ENCODE data around the gene EOLA2. TPM values are rescaled to one million over a fixed set of nuclear protein-coding genes. Genes with fewer than 3 reads are reported as not detected.
"Not testable (repeated sequence)": the region's sequence is repeated elsewhere in the genome, so short reads cannot be mapped to it uniquely, and the experiment has no call there.

The EOLA2 gene
- total RNA-seq, 2 donors from 2014 or later, result 30.2 to 32.0 TPM

GRCh38 chrX:149898554-149898953 lies 39.7 kb downstream of the EOLA2 start:
- DNase-seq (ENCODE audit: low spot score), result no peak
- H3K27ac ChIP-seq, result no peak overlapping the region
- no peaks in the 10 kb centered on the region for H3K36me3 ChIP-seq
- H3K9me3 ChIP-seq, result no peaks in the 10 kb centered on the region
- 89% methylated on average over 1 of the region's 1 CpG for WGBS
- no peak overlapping the region for H3K4me3 ChIP-seq
- no peaks in the 10 kb centered on the region for H3K27me3 ChIP-seq (replicated peaks; ENCODE audit: insufficient read depth)
- TF ChIP-seq POLR2AphosphoS5 (IDR thresholded peaks at IDR 0.05), result no peak
- TF ChIP-seq CTCF (IDR thresholded peaks at IDR 0.05), result no peak
- no peak for TF ChIP-seq POLR2A (IDR thresholded peaks at IDR 0.05)
- no peaks in the 10 kb centered on the region for H3K4me1 ChIP-seq (replicated peaks)
- intact Hi-C loops (cut with DNase I), result no loop called here

- H3K27ac ChIP-seq; intact Hi-C loops (cut with DNase I); H3K4me1 ChIP-seq (replicated peaks); DNase-seq (ENCODE audit: low spot score); H3K27me3 ChIP-seq (replicated peaks; ENCODE audit: insufficient read depth); H3K36me3 ChIP-seq; H3K9me3 ChIP-seq; H3K4me3 ChIP-seq: not testable (repeated sequence)
- WGBS, result 93% methylated on average over 2 of the region's 2 CpGs
These were observed 47.5 kb downstream of the EOLA2 start for GRCh38 chrX:149890828-149891227.

Other genes starting within 250 kb of the EOLA2 start
- 1 to 10 TPM in 1 of 2 donors, not detected in 1; 5.6 TPM for gene MAGEA11, start 226.4 kb downstream of the EOLA2 start, total RNA-seq
- 1 to 10 TPM; 1.2 to 6.2 TPM for gene HSFX1, start 164.4 kb downstream of the EOLA2 start, total RNA-seq
- not detected for gene MAGEA9, start 156.6 kb downstream of the EOLA2 start, total RNA-seq
- gene MAGEA8, start 57.3 kb downstream of the EOLA2 start, total RNA-seq, result 1 to 10 TPM in 1 of 2 donors, not detected in 1; 1.0 TPM
- not detected for gene HSFX4, start 8.9 kb downstream of the EOLA2 start, total RNA-seq

Measured in prostate gland (tissue), 2 donors.